Natural killer cell (primary cell): ENCODE results near the gene MED27. TPM values are rescaled to one million over a fixed set of nuclear protein-coding genes. Genes with fewer than 3 reads are reported as not detected.

Experiments
- ATAC-seq, 3 donors: fragments of 150-1000 bp in 2 of 3; fragments of 200-7000 bp in 1 of 3; cut with Tn5 transposase; 1 replicate in 1 of 3; 2 replicates in 2 of 3; pipeline ENCODE4 v1.10.0; 2021; ENCODE audit warnings: mild to moderate bottlenecking in 2 of 3, moderate library complexity in 2 of 3
- DNase-seq, 2 donors: peaks; one replicate each; pipeline versions ENCODE4 v3.0.0 to v3.0.0-alpha.2; 2013 to 2021; ENCODE audit warnings: mixed read lengths in 1 of 2
- H3K27ac ChIP-seq: one replicate; pipeline ENCODE4 v1.5.1; 2013; ENCODE audit warnings: mild to moderate bottlenecking, low read length
- H3K27me3 ChIP-seq: one replicate; pipeline ENCODE4 v1.6.1; 2013; ENCODE audit warnings: low read length; ENCODE audit not compliant: control insufficient read depth, insufficient read depth
- H3K36me3 ChIP-seq: one replicate; pipeline ENCODE4 v1.6.1; 2013; ENCODE audit warnings: low read length; ENCODE audit not compliant: control insufficient read depth, insufficient read depth
- H3K4me1 ChIP-seq: one replicate; pipeline ENCODE4 v1.6.1; 2013; ENCODE audit warnings: low read length; ENCODE audit not compliant: control insufficient read depth, insufficient read depth
- H3K4me3 ChIP-seq: one replicate; pipeline ENCODE4 v1.5.1; 2013; ENCODE audit warnings: low read length
- H3K9me3 ChIP-seq: one replicate; pipeline ENCODE4 v1.6.1; 2013; ENCODE audit warnings: low read length; ENCODE audit not compliant: control insufficient read depth, insufficient read depth
- H3K27ac Mint-ChIP-seq, 2 donors: one replicate each; pipeline ENCODE4 v1.8.0; 2022; ENCODE audit warnings: mild to moderate bottlenecking in 2 of 2, mixed read lengths in 2 of 2, moderate library complexity in 1 of 2
- H3K27me3 Mint-ChIP-seq, 2 donors: one replicate each; pipeline ENCODE4 v1.8.0; 2022; ENCODE audit warnings: low read depth in 2 of 2, mixed read lengths in 2 of 2
- H3K36me3 Mint-ChIP-seq: one replicate; pipeline ENCODE4 v1.8.0; 2022; ENCODE audit warnings: mixed read lengths
- H3K4me1 Mint-ChIP-seq, 2 donors: one replicate each; pipeline ENCODE4 v1.8.0; 2022; ENCODE audit warnings: mixed read lengths in 2 of 2
- H3K4me3 Mint-ChIP-seq: one replicate; pipeline ENCODE4 v1.8.0; 2022; ENCODE audit warnings: mild to moderate bottlenecking, moderate library complexity, mixed read lengths
- H3K9me3 Mint-ChIP-seq, 2 donors: one replicate each; pipeline ENCODE4 v1.8.0; 2022; ENCODE audit warnings: mixed read lengths in 2 of 2
- WGBS: methylation state at CpG from one replicate; pipeline ENCODE4 v1.1.7; 2013; ENCODE audit warnings: missing lambda C conversion rate; ENCODE audit not compliant: insufficient coverage; 5-methylcytosine and 5-hydroxymethylcytosine counted together
- intact Hi-C: fragments of 100-400 bp; cut with micrococcal nuclease; formaldehyde crosslinking; loops from one replicate; pipeline ENCODE4 v1.14.2; 2022
- total RNA-seq, 4 donors: library from RNA; stranded (reverse); fragments of 120-200 nt in 1 of 4; gene quantifications; one replicate each; pipeline versions ENCODE4 v1.2.3 to v1.2.4, GENCODE V29; 2013 to 2022
- TF ChIP-seq, protein P1 (sequence below): fragments of 200-600 bp; IDR thresholded peaks from one replicate; pipeline ENCODE4 v1.8.0; 2022; ENCODE audit warnings: antibody characterized with exemption

Gene MED27
- total RNA-seq, 3 donors from 2014 or later (not counting 1 experiment from before 2014, with no cell fraction given), result 24.4 to 27.3 (median 26.9) TPM

DNA sequence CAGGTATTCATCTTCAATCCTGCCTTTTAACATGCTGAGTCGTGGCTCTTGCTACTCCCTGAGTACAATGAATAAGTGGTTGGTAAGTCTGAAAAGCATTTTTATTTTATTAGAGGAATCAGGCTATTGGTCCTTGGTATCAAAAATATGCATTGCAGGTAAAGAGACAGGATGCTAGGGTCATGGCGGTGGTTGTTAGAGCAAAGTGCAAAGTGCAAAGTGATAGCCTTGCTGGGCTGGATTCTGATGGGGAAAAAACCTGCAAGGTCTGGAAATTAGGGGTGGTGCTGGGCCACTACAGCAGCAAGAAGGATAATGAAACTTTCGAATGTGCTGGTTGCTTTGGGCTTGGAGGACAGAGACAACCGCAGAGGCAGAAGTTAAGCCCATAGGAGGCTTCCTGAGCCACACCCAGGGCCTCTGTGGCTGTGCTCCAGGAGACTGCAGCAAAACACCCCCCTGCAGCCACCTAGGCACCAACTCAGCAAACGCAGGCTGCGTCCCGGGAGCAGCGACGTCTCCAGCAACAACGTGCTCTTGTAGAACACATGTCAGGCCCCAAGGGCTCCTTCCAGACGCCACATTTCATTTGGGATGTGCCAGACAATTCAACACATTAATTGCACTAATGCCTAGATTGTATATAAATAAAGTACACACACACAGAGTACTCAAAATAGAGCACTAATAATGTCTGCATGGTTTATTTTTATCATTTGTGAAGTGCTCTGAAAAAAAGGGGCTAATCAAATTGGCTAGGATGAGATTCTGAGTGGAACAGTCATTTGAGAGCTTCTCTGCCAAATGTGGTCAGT, 190.0 kb downstream of the MED27 start:
- Mint-ChIP-seq H3K27me3 (no peaks in the 10 kb centered on the region), H3K4me3 (no peak overlapping the region), H3K27ac (no peak overlapping the region), H3K36me3 (peaks cover 8% of the 10 kb centered on the region), H3K4me1 (peaks cover 12 to 20% of the 10 kb centered on the region in 2 donors), H3K9me3 (no peaks in the 10 kb centered on the region)
- 95% methylated on average over 11 of the region's 11 CpGs for WGBS
- H3K27ac ChIP-seq, result no peak overlapping the region
- H3K9me3 ChIP-seq, result no peaks in the 10 kb centered on the region
- no peaks in the 10 kb centered on the region for H3K4me1 ChIP-seq
- no peaks in the 10 kb centered on the region for H3K36me3 ChIP-seq
- TF ChIP-seq, protein P1, sequence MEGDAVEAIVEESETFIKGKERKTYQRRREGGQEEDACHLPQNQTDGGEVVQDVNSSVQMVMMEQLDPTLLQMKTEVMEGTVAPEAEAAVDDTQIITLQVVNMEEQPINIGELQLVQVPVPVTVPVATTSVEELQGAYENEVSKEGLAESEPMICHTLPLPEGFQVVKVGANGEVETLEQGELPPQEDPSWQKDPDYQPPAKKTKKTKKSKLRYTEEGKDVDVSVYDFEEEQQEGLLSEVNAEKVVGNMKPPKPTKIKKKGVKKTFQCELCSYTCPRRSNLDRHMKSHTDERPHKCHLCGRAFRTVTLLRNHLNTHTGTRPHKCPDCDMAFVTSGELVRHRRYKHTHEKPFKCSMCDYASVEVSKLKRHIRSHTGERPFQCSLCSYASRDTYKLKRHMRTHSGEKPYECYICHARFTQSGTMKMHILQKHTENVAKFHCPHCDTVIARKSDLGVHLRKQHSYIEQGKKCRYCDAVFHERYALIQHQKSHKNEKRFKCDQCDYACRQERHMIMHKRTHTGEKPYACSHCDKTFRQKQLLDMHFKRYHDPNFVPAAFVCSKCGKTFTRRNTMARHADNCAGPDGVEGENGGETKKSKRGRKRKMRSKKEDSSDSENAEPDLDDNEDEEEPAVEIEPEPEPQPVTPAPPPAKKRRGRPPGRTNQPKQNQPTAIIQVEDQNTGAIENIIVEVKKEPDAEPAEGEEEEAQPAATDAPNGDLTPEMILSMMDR, result no peak
- intact Hi-C loops, result no loop called here
- ATAC-seq, result no peak
- no peak overlapping the region for H3K4me3 ChIP-seq
- no peak for DNase-seq
- no peaks in the 10 kb centered on the region for H3K27me3 ChIP-seq

DNA sequence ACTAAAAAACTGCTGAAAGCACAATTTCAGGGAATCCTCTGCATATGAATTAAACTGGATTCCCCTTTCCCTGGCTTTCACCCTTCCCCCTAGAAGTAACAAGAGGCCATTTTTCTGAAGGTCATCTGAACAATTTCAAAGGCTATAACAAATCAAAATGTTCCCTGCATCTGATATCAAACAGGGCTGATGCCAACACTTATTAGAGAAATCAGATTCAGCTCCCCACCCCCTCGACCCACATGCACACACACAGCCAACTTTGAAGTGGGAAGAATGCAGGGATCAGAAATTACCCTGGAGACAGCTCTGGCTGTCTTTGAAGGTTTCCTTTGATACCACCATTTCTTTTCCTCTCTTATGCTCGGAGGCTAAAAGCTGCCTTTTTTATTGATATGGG, 190.7 kb downstream of the MED27 start:
- ATAC-seq, result no peak
- Mint-ChIP-seq H3K4me1 (peaks cover 12 to 16% of the 10 kb centered on the region in 2 donors), H3K27ac (no peak overlapping the region), H3K36me3 (peaks cover 8% of the 10 kb centered on the region), H3K27me3 (no peaks in the 10 kb centered on the region), H3K9me3 (no peaks in the 10 kb centered on the region), H3K4me3 (no peak overlapping the region)
- no peak overlapping the region for H3K4me3 ChIP-seq
- 88% methylated on average over 1 of the region's 2 CpGs for WGBS
- TF ChIP-seq, protein P1, result no peak
- no peaks in the 10 kb centered on the region for H3K36me3 ChIP-seq
- no peaks in the 10 kb centered on the region for H3K9me3 ChIP-seq
- intact Hi-C loops, result no loop called here
- no peak overlapping the region for H3K27ac ChIP-seq
- no peaks in the 10 kb centered on the region for H3K27me3 ChIP-seq
- no peak for DNase-seq
- no peaks in the 10 kb centered on the region for H3K4me1 ChIP-seq

DNA sequence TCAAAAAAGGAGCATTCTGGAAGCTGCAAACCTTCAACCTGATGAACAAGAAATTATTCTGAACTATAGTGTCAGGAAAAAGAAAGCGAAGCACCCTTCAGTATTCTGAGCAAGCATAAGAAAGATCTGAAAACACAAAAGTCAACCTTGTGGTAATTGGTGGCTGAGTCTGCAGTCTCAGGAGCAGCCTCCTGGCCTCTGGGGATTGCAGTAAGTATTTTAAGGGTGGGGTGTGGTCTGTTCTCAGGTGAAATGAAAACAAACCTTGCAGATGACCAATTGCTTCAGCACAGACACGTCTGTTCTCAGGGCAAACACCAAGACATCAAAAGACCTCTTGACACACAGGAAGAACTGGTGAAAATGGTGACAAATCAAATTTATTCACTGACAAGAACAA, 192.0 kb downstream of the MED27 start:
- H3K36me3 Mint-ChIP-seq, result peaks cover 8% of the 10 kb centered on the region
- no peak for ATAC-seq
- WGBS, result 82% methylated on average over 2 of the region's 2 CpGs

More for the DNA sequence above, 192.0 kb downstream of the MED27 start:
- H3K4me1 ChIP-seq, result no peaks in the 10 kb centered on the region
- no peak overlapping the region for H3K4me3 Mint-ChIP-seq
- H3K27ac ChIP-seq, result no peak overlapping the region
- no peak for DNase-seq
- no peak overlapping the region for H3K4me3 ChIP-seq
- H3K27me3 ChIP-seq, result no peaks in the 10 kb centered on the region
- H3K4me1 Mint-ChIP-seq, result peaks cover 3% of the 10 kb centered on the region in 2 donors
- H3K36me3 ChIP-seq, result no peaks in the 10 kb centered on the region
- no peaks in the 10 kb centered on the region for H3K9me3 Mint-ChIP-seq
- no peaks in the 10 kb centered on the region for H3K27me3 Mint-ChIP-seq
- H3K9me3 ChIP-seq, result no peaks in the 10 kb centered on the region
- no peak overlapping the region for H3K27ac Mint-ChIP-seq
- intact Hi-C loops, result no loop called here
- TF ChIP-seq, protein P1, result no peak
